Cerebellar nuclear complex (tissue), 1 donor: ENCODE results near the gene PRTN3.
"Not testable (repeated sequence)": the region's sequence is repeated elsewhere in the genome, so short reads cannot be mapped to it uniquely, and the experiment has no call there.

Source experiments
- DNase-seq, 2 experiments: peaks; one replicate each; lab custom pipeline; 2025; lab: John Stamatoyannopoulos, UW

PRTN3 gene

DNA sequence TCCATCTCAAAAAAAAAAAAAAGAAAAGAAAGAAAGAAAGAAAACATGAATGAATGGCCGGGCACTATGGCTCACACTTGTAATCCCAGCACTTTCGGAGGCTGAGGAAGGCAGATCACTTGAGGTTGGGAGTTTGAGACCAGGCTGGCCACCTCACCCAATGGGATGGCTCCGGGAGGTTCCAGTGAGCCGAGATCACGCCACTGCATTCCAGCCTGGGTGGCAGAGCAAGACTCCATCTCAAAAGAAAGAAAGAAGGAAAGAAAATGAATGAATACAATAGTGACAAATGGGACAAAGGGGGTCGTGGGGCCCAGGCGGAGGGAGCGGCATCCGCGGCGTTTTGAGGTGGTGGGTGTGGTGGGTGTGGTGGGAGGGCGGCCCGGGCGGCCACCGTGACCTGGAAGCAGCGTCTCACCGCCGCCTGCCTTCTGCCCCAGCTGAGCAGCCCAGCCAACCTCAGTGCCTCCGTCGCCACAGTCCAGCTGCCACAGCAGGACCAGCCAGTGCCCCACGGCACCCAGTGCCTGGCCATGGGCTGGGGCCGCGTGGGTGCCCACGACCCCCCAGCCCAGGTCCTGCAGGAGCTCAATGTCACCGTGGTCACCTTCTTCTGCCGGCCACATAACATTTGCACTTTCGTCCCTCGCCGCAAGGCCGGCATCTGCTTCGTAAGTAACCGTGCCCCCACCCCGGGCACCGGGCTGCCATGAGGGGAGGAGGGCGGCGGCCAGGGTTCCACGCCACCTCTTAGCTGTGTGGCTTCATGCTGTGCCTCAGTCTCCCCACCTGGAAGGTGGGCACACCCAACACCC is 5.1 kb downstream of the PRTN3 start:
- DNase-seq, result no peak

- DNase-seq, result no peak
Observed at GRCh38 chr19:848386-848921, 7.7 kb downstream of the PRTN3 start.

GRCh38 chr19:849195-849594 is 8.4 kb downstream of the PRTN3 start:
- not testable (repeated sequence) for DNase-seq

- DNase-seq, result no peak
Observed at GRCh38 chr19:850221-850978, 9.6 kb downstream of the PRTN3 start.

DNA sequence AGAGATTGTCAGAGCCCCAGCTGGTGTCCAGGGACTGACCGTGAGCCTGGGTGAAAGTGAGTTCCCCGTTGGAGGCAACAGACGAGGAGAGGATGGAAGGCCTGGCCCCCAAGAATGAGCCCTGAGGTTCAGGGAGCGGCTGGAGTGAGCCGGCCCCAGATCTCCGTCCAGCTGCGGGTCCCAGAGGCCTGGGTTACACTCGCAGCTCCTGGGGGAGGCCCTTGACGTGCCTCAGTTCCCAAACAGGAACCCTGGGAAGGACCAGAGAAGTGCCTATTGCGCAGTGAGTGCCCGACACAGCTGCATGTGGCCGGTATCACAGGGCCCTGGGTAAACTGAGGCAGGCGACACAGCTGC is 10.2 kb downstream of the PRTN3 start:
- no peak for DNase-seq

- no peak for DNase-seq
Observed at GRCh38 chr19:852136-853013, 11.6 kb downstream of the PRTN3 start, which contains the start of gene ELANE. ELANE (plus strand) TSS chr19:852303; CDS start chr19:852329, 26 bp downstream.

DNA sequence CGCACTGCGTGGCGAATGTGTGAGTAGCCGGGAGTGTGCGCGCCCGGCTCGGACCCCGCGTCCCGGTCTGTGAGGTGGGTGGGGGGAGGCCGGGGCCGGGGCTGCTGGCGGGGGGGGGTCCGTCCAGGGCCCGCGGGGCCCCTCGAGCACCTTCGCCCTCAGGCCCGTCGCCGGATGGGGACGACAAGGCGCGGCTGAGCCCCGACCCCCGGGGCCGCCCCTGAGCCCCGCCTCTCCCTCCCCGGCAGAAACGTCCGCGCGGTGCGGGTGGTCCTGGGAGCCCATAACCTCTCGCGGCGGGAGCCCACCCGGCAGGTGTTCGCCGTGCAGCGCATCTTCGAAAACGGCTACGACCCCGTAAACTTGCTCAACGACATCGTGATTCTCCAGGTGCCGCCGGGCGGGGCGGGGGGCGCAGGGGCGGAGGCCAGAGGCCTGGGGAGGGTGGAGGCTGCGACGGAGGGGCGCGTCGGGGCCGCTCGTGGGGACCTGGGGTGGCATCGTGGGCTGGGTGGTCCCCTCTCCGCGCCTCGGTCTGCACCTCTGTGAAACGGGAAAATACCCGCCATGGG is 12.3 kb downstream of the PRTN3 start:
- no peak for DNase-seq

GRCh38 chr19:853614-854220 is 12.9 kb downstream of the PRTN3 start:
- not testable (repeated sequence) for DNase-seq

- no peak for DNase-seq
Observed at GRCh38 chr19:854549-854948, 13.8 kb downstream of the PRTN3 start.

DNA sequence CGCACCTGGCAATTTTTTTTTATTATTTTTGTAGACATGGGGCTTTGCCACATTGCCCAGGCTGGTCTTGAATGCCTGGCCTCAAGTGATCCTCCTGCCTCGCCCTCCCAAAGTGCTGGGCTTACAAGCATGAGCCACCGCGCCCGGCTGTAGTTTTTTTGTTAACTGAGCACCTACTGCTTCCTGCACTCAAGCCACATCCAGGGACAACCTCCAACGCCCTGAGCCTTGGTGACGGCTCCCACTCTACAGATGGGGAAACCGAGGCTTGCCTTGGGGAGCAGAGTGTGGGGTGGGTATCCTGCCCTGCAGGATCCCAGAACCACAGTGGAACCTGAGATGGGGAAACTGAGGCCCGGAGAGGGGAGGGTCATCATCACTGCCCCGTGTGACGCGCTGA is 14.3 kb downstream of the PRTN3 start:
- DNase-seq, result no peak

DNA sequence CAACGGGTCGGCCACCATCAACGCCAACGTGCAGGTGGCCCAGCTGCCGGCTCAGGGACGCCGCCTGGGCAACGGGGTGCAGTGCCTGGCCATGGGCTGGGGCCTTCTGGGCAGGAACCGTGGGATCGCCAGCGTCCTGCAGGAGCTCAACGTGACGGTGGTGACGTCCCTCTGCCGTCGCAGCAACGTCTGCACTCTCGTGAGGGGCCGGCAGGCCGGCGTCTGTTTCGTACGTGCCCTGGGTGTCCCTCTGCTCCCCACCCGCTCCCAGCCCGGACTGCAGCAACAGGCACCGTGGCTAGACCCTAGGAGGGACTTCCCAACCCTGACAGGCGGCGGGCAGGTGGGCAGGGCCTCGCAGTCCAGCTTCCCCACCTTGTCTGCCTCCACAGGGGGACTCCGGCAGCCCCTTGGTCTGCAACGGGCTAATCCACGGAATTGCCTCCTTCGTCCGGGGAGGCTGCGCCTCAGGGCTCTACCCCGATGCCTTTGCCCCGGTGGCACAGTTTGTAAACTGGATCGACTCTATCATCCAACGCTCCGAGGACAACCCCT is 14.8 kb downstream of the PRTN3 start:
- DNase-seq, result no peak

DNA sequence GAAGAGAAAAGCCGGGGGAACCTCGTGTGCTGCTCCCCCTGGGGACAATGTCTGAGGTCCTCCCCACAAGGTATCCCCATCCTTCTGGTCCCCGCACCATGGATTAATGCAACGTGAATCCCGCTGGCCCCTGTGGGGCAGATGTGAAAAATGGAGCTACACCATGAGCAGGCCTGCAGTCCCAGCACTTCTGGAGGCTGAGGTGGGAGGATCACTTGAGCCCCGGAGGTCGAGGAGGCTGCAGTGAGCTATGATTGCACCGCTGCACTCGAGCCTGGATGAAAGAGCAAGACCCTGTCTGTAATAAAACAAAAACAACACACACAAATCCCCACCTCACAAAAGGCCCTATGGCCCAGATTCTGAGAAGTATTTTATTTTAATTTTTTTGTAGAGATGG is 17.5 kb downstream of the PRTN3 start:
- DNase-seq, result no peak

GRCh38 chr19:858868-859843 is 18.4 kb downstream of the PRTN3 start, which contains the start of gene CFD:
CFD (plus strand) TSS chr19:859664; CDS start chr19:859690, 26 bp downstream.
- DNase-seq, result no peak

DNA sequence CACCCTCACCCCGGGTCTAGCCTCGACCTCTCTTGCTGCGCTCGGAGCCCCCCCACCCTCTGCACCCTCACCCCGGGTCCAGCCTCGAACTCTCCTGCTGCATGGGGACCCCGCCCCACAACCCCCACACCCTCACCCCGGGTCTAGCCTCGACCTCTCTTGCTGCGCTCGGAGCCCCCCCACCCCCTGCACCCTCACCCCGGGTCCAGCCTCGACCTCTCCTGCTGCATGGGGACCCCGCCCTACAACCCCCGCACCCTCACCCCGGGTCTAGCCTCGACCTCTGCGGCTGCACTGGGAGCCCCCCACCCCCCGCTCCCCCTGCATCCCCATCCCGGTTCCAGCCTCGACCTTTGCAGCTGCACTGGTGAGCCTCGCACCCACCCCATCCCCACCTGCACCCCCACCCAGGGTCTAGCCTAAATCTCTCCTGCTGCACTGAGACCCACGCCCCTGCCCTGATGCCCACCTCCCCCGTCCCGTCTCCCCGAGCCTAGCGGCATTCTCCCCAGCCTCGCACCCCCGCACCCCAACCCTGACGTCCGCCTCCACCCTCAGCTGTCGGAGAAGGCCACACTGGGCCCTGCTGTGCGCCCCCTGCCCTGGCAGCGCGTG is 20.4 kb downstream of the PRTN3 start:
- DNase-seq, result no peak

- no peak for DNase-seq
Observed at GRCh38 chr19:861756-862580, 21.2 kb downstream of the PRTN3 start.

DNA sequence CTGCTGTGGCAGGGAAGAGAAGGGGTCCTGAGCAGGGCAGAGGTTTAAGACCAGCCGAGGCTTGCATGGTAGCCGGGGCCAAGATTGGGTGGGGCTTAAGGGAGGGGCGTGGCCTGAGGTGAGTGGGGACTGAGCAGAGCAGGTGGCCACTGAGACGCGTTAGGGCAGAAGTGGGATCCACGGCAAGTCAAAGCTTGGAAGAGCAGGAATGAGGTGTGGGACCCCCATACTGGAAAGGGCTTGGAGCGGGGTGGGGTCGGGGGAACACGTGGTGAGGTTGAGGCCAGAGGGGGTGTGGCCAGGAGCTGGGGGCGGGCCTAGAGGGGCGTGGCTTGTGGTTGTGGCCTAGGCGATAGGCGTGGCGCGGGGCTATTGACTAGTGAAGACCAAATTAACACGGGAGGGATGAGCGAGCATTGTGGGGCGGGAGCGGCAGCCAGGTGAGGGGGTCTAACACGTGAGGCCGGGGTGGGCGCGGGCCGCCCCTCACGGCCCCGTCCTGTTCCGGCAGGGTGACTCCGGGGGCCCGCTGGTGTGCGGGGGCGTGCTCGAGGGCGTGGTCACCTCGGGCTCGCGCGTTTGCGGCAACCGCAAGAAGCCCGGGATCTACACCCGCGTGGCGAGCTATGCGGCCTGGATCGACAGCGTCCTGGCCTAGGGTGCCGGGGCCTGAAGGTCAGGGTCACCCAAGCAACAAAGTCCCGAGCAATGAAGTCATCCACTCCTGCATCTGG is 21.9 kb downstream of the PRTN3 start:
- no peak for DNase-seq

DNA sequence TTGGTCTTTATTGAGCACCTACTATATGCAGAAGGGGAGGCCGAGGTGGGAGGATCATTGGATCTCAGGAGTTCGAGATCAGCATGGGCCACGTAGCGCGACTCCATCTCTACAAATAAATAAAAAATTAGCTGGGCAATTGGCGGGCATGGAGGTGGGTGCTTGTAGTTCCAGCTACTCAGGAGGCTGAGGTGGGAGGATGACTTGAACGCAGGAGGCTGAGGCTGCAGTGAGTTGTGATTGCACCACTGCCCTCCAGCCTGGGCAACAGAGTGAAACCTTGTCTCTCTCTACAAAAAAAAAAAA is 22.5 kb downstream of the PRTN3 start:
- DNase-seq, result no peak
